Measurements from ENCODE around the gene SWAP70.

DNA sequence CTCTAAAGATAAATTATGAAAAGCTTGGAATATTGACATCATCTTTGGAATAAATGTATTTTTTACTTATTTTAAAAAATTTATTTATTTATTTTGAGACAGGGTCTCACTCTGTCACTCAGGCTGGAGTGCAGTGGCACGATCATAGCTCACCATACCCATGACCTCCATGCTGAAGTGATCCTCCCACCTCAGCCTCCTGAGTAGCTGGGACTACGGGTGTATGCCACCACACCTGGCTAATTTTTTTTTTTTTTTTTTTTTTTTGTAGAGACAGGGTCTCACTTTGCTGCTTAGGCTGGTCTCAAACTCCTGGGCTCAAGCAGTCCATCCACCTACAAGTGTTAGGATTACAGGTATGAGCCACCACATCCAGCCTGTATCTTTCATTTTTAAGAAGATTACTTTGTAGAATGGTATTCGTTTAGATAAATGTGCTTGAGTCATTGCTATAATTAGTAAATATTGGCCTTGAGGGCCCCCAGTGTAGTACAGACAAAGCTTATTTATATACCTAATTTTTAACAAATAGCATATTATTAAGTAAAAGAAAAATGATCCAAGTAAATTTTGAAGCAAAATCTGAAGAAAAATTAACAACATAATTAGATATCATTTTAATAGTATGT lies 8.5 kb downstream of the SWAP70 start:
- TF ChIP-seq TEAD4 (IDR thresholded peaks at IDR 0.05) (no peak), TAF1 (IDR thresholded peaks at IDR 0.05; ENCODE audit: low read depth) (no peak), YY1 (IDR thresholded peaks at IDR 0.05; ENCODE audit: low read depth) (no peak), USF1 (IDR thresholded peaks at IDR 0.05) (no peak), ZBTB7A (IDR thresholded peaks at IDR 0.05; ENCODE audit: low read depth) (no peak), EP300 (IDR thresholded peaks at IDR 0.05; ENCODE audit: borderline replicate concordance) (no peak)

All from Ishikawa (cell line).